HG03354 (cell line): ENCODE measurements around the gene SFT2D2.
A peak's percentile ranks its signal among the peaks of the same experiment; 100 is the strongest.

Source experiments
- ATAC-seq: cut with Tn5 transposase; IDR thresholded peaks from one replicate; pipeline ENCODE4 v1.9.1; 2021; ENCODE audit warnings: mild to moderate bottlenecking; ENCODE audit not compliant: unreplicated experiment, poor library complexity, severe bottlenecking

SFT2D2 gene

GRCh38 chr1:168220470-168220871 is 5.3 kb upstream of the SFT2D2 start:
- ATAC-seq, result no peak

- no peak for ATAC-seq
These were observed 4.5 kb upstream of the SFT2D2 start for GRCh38 chr1:168221275-168221674.

- no peak for ATAC-seq
These were observed 2.5 kb upstream of the SFT2D2 start for GRCh38 chr1:168223261-168223660.

GRCh38 chr1:168223681-168224540 is 1.9 kb upstream of the SFT2D2 start:
- ATAC-seq, result no peak

- ATAC-seq, result no peak
These were observed 813 bp upstream of the SFT2D2 start for GRCh38 chr1:168224991-168225390.

- no peak for ATAC-seq
These were observed 1.8 kb downstream of the SFT2D2 start for GRCh38 chr1:168227620-168228019.

GRCh38 chr1:168229893-168230292 is 4.1 kb downstream of the SFT2D2 start:
- ATAC-seq, result no peak

- ATAC-seq, result no peak
These were observed 4.9 kb downstream of the SFT2D2 start for GRCh38 chr1:168230709-168231108.

- ATAC-seq, result peak; percentile 84
These were observed 9.2 kb downstream of the SFT2D2 start for GRCh38 chr1:168234846-168235547.

- ATAC-seq, result peak; percentile 15
These were observed 9.7 kb downstream of the SFT2D2 start for GRCh38 chr1:168235548-168235885.

GRCh38 chr1:168235937-168236336 is 10.1 kb downstream of the SFT2D2 start:
- ATAC-seq, result no peak

- no peak for ATAC-seq
These were observed 11.2 kb downstream of the SFT2D2 start for GRCh38 chr1:168236836-168237611.

GRCh38 chr1:168243198-168243597 is 17.4 kb downstream of the SFT2D2 start:
- no peak for ATAC-seq

- ATAC-seq, result no peak
These were observed 17.9 kb downstream of the SFT2D2 start for GRCh38 chr1:168243636-168244212.

GRCh38 chr1:168245042-168245441 is 19.2 kb downstream of the SFT2D2 start:
- no peak for ATAC-seq

GRCh38 chr1:168246506-168246905 is 20.7 kb downstream of the SFT2D2 start:
- no peak for ATAC-seq

GRCh38 chr1:168252204-168252733 is 26.5 kb downstream of the SFT2D2 start:
- no peak for ATAC-seq

- no peak for ATAC-seq
These were observed 30.4 kb downstream of the SFT2D2 start for GRCh38 chr1:168256164-168256563.

GRCh38 chr1:168257397-168257796 is 31.6 kb downstream of the SFT2D2 start:
- ATAC-seq, result no peak

GRCh38 chr1:168259567-168259966 is 33.8 kb downstream of the SFT2D2 start:
- ATAC-seq, result no peak
